SH-SY5Y (cell line): ENCODE measurements around the gene LY6G5C.

Experiments
- GATA2 ChIP-seq: IDR thresholded peaks from 2 replicates; pipeline ENCODE4 v1.6.1; 2011; ENCODE audit warnings: mild to moderate bottlenecking, low read depth, low read length
- GATA3 ChIP-seq: IDR thresholded peaks from 2 replicates; pipeline ENCODE4 v1.6.1; 2011; ENCODE audit warnings: low read depth, mild to moderate bottlenecking, low read length, moderate library complexity

The LY6G5C gene

GRCh38 chr6:31655349-31656237, 25.3 kb downstream of the LY6G5C start, which contains the start of gene APOM:
Gene APOM, plus strand, starts transcription at chr6:31655894. Its CDS starts 73 bp downstream, at chr6:31655967.
- TF ChIP-seq GATA2 (no peak), GATA3 (no peak)

GRCh38 chr6:31654574-31655348, 26.1 kb downstream of the LY6G5C start:
- TF ChIP-seq GATA3, result no peak
- no peak for TF ChIP-seq GATA2

- TF ChIP-seq GATA2 (no peak), GATA3 (no peak)
These were observed 27.7 kb downstream of the LY6G5C start for GRCh38 chr6:31652925-31653724.

- TF ChIP-seq GATA3, result no peak
- TF ChIP-seq GATA2, result no peak
These were observed 29.2 kb downstream of the LY6G5C start for GRCh38 chr6:31651602-31652191.

- TF ChIP-seq GATA2, result no peak
These were observed 35.5 kb downstream of the LY6G5C start for GRCh38 chr6:31645325-31645724.

- TF ChIP-seq GATA3, result no peak
- TF ChIP-seq GATA2, result no peak
These were observed 36.9 kb downstream of the LY6G5C start for GRCh38 chr6:31643818-31644454.

GRCh38 chr6:31642798-31643570, 37.9 kb downstream of the LY6G5C start:
- TF ChIP-seq GATA3 (no peak), GATA2 (no peak)

GRCh38 chr6:31641370-31641769, 39.5 kb downstream of the LY6G5C start:
- TF ChIP-seq GATA3 (no peak), GATA2 (no peak)

GRCh38 chr6:31640612-31641011, 40.3 kb downstream of the LY6G5C start:
- no peak for TF ChIP-seq GATA3
- TF ChIP-seq GATA2, result no peak

- no peak for TF ChIP-seq GATA3
- TF ChIP-seq GATA2, result no peak
These were observed 41.4 kb downstream of the LY6G5C start for GRCh38 chr6:31639449-31639861.

GRCh38 chr6:31639043-31639442, 41.8 kb downstream of the LY6G5C start:
- TF ChIP-seq GATA3 (no peak), GATA2 (no peak)
